H9 (cell line): ENCODE measurements around the gene CALHM1. TPM values are rescaled to one million over a fixed set of nuclear protein-coding genes. Genes with fewer than 3 reads are reported as not detected.
A peak's percentile ranks its signal among the peaks of the same experiment; 100 is the strongest.

ENCODE experiments used
- DNase-seq: peaks from one replicate; pipeline ENCODE4 v3.0.0-alpha.2; 2017
- H2AFZ ChIP-seq: one replicate; pipeline ENCODE4 v1.6.1; 2013; ENCODE audit warnings: mild to moderate bottlenecking, low read length, control low read depth, moderate library complexity
- H2AK5ac ChIP-seq: 2 replicates; pipeline ENCODE4 v1.6.1; 2013; ENCODE audit warnings: low read length, control low read depth, mixed read lengths; ENCODE audit not compliant: insufficient read length
- H2BK120ac ChIP-seq: one replicate; pipeline ENCODE4 v1.6.1; 2013; ENCODE audit warnings: low read depth, mild to moderate bottlenecking, low read length, control low read depth, inconsistent platforms; ENCODE audit not compliant: poor library complexity, severe bottlenecking
- H2BK12ac ChIP-seq: 2 replicates; pipeline ENCODE4 v1.6.1; 2013; ENCODE audit warnings: low read length, control low read depth, mixed read lengths, low read depth; ENCODE audit not compliant: insufficient read length
- H2BK15ac ChIP-seq: 2 replicates; pipeline ENCODE4 v1.6.1; 2013; ENCODE audit warnings: low read depth, low read length, control low read depth
- H2BK20ac ChIP-seq: one replicate; pipeline ENCODE4 v1.6.1; 2013; ENCODE audit warnings: low read depth, mild to moderate bottlenecking, low read length, control low read depth, inconsistent platforms; ENCODE audit not compliant: poor library complexity, severe bottlenecking
- H2BK5ac ChIP-seq: 2 replicates; pipeline ENCODE4 v1.6.1; 2013; ENCODE audit warnings: low read length, control low read depth, mixed read lengths; ENCODE audit not compliant: insufficient read length
- H3K14ac ChIP-seq: 2 replicates; pipeline ENCODE4 v1.6.1; 2013; ENCODE audit warnings: low read length, control low read depth; ENCODE audit not compliant: insufficient read depth
- H3K18ac ChIP-seq: 2 replicates; pipeline ENCODE4 v1.6.1; 2013; ENCODE audit warnings: low read depth, mild to moderate bottlenecking, mixed read lengths, low read length, control low read depth; ENCODE audit not compliant: insufficient read length
- H3K23ac ChIP-seq: 2 replicates; pipeline ENCODE4 v1.6.1; 2013; ENCODE audit warnings: low read length, control low read depth, mixed read lengths, low read depth; ENCODE audit not compliant: insufficient read length
- H3K23me2 ChIP-seq: 2 replicates; pipeline ENCODE4 v1.6.1; 2013; ENCODE audit warnings: low read depth, mild to moderate bottlenecking, mixed read lengths, low read length, control low read depth; ENCODE audit not compliant: insufficient read length, poor library complexity, severe bottlenecking
- H3K27ac ChIP-seq: 2 replicates; pipeline ENCODE4 v1.5.1; 2013; ENCODE audit warnings: low read length, control low read depth, mixed read lengths, low read depth; ENCODE audit not compliant: insufficient read length
- H3K27me3 ChIP-seq: 2 replicates; pipeline ENCODE4 v1.6.1; 2013; ENCODE audit warnings: low read length, control low read depth, inconsistent platforms; ENCODE audit not compliant: insufficient read depth
- H3K4ac ChIP-seq: 2 replicates; pipeline ENCODE4 v1.6.1; 2013; ENCODE audit warnings: low read depth, mild to moderate bottlenecking, control low read depth, inconsistent platforms, low read length, moderate library complexity
- H3K4me1 ChIP-seq: 2 replicates; pipeline ENCODE4 v1.6.1; 2013; ENCODE audit warnings: low read length, control low read depth, inconsistent platforms; ENCODE audit not compliant: insufficient read depth
- H3K4me2 ChIP-seq: 2 replicates; pipeline ENCODE4 v1.6.1; 2013; ENCODE audit warnings: low read length, control low read depth, mixed read lengths; ENCODE audit not compliant: insufficient read length, insufficient read depth
- H3K56ac ChIP-seq: 2 replicates; pipeline ENCODE4 v1.6.1; 2013; ENCODE audit warnings: low read depth, mild to moderate bottlenecking, mixed read lengths, low read length, control low read depth; ENCODE audit not compliant: insufficient read length
- H3K79me1 ChIP-seq: 2 replicates; pipeline ENCODE4 v1.6.1; 2013; ENCODE audit warnings: low read depth, mild to moderate bottlenecking, moderate library complexity, low read length, control low read depth, inconsistent platforms; ENCODE audit not compliant: insufficient read depth, poor library complexity, severe bottlenecking
- H3K79me2 ChIP-seq: 2 replicates; pipeline ENCODE4 v1.6.1; 2013; ENCODE audit warnings: low read length, control low read depth, inconsistent platforms; ENCODE audit not compliant: insufficient read depth
- H3K9ac ChIP-seq: 2 replicates; pipeline ENCODE4 v1.6.1; 2013; ENCODE audit warnings: low read length, control low read depth, mixed read lengths; ENCODE audit not compliant: insufficient read length; ENCODE audit errors: extremely low read depth
- H3K9me3 ChIP-seq: one replicate; pipeline ENCODE4 v1.6.1; 2013; ENCODE audit warnings: low read depth, low read length, inconsistent platforms; ENCODE audit not compliant: control insufficient read depth
- H3T11ph ChIP-seq: one replicate; pipeline ENCODE4 v1.6.1; 2013; ENCODE audit warnings: mild to moderate bottlenecking, low read length, control low read depth, inconsistent platforms
- H4K20me1 ChIP-seq: one replicate; pipeline ENCODE4 v1.6.1; 2013; ENCODE audit not compliant: control insufficient read depth, insufficient read length, insufficient read depth
- H4K5ac ChIP-seq: 2 replicates; pipeline ENCODE4 v1.6.1; 2013; ENCODE audit warnings: low read depth, mild to moderate bottlenecking, mixed read lengths, low read length, control low read depth; ENCODE audit not compliant: insufficient read length
- H4K8ac ChIP-seq: replicated peaks from 2 replicates; pipeline ENCODE4 v1.6.1; 2013; ENCODE audit warnings: low read length, control low read depth, mixed read lengths, low read depth; ENCODE audit not compliant: insufficient read length
- H4K91ac ChIP-seq: 2 replicates; pipeline ENCODE4 v1.6.1; 2013; ENCODE audit warnings: low read depth, mild to moderate bottlenecking, moderate library complexity, mixed read lengths, low read length, control low read depth; ENCODE audit not compliant: insufficient read length
- H3K27ac Mint-ChIP-seq, 3 experiments: 2 replicates in 2 of 3; 3 replicates in 1 of 3; pipeline ENCODE4 v1.8.0; 2020 to 2021; ENCODE audit warnings: mixed read lengths in 3 of 3, mild to moderate bottlenecking in 1 of 3, moderate library complexity in 1 of 3
- H3K27me3 Mint-ChIP-seq: 2 replicates; pipeline ENCODE4 v1.8.0; 2021; ENCODE audit warnings: low read depth, mild to moderate bottlenecking, moderate library complexity, mixed read lengths
- H3K36me3 Mint-ChIP-seq, 3 experiments: 2 replicates in 2 of 3; 3 replicates in 1 of 3; pipeline ENCODE4 v1.8.0; 2020 to 2021; ENCODE audit warnings: low read depth in 3 of 3, mixed read lengths in 3 of 3; ENCODE audit not compliant: insufficient read depth in 1 of 3
- H3K4me1 Mint-ChIP-seq, 2 experiments: 2 replicates each; pipeline ENCODE4 v1.8.0; 2020; ENCODE audit warnings: mixed read lengths in 2 of 2
- H3K4me3 Mint-ChIP-seq, 2 experiments: 2 replicates in 1 of 2; 3 replicates in 1 of 2; pipeline ENCODE4 v1.8.0; 2020 to 2021; ENCODE audit warnings: mild to moderate bottlenecking in 2 of 2, mixed read lengths in 2 of 2, moderate library complexity in 1 of 2
- H3K9me3 Mint-ChIP-seq, 2 experiments: 2 replicates in 1 of 2; 3 replicates in 1 of 2; pipeline ENCODE4 v1.8.0; 2020; ENCODE audit warnings: mild to moderate bottlenecking in 2 of 2, mixed read lengths in 2 of 2, moderate library complexity in 1 of 2
- WGBS: extraction: QIAGEN DNeasy Blood & Tissue Kit; methylation state at CpG from one replicate; pipeline ENCODE4 v1.1.7; 2013; ENCODE audit warnings: missing lambda C conversion rate, low lambda C conversion rate, mixed read lengths; ENCODE audit not compliant: insufficient read length; ENCODE audit errors: extremely low coverage; 5-methylcytosine and 5-hydroxymethylcytosine counted together
- total RNA-seq: library from RNA; stranded (reverse); gene quantifications from 2 replicates; pipeline ENCODE4 v1.2.1, GENCODE V29; 2021
- TF ChIP-seq, protein P1 (sequence below): fragments of 200-600 bp; sonication (generic); conservative IDR thresholded peaks from 3 replicates; pipeline ENCODE4 v1.8.0; 2021; ENCODE audit warnings: antibody characterized with exemption, mild to moderate bottlenecking

The CALHM1 gene
- total RNA-seq, 1 experiment from 2014 or later: 0.13 TPM

- no peak overlapping the region for H3K56ac ChIP-seq
- H3K79me1 ChIP-seq: no peaks in the 10 kb centered on the region
- no peaks in the 10 kb centered on the region for H3K23me2 ChIP-seq
- no peak overlapping the region for H4K5ac ChIP-seq
- no peaks in the 10 kb centered on the region for H3K27me3 ChIP-seq
- H4K20me1 ChIP-seq: no peaks in the 10 kb centered on the region
- Mint-ChIP-seq H3K4me1 (peaks cover 0 to 3% of the 10 kb centered on the region in 2 experiments; a peak in 1 of 4 replicates), H3K9me3 (no peaks in the 10 kb centered on the region), H3K4me3 (no peak overlapping the region), H3K27me3 (no peaks in the 10 kb centered on the region), H3K27ac (peak overlapping the region; percentile 34 to 72 (median 68); a peak in 4 of 7 replicates), H3K36me3 (peaks cover 64 to 94% (median 89%) of the 10 kb centered on the region in 3 experiments; a peak in 6 of 7 replicates)
- H2BK120ac ChIP-seq: no peak overlapping the region
- H2AK5ac ChIP-seq: no peak overlapping the region
- no peak overlapping the region for H3T11ph ChIP-seq
- no peak overlapping the region for H2AFZ ChIP-seq
- H2BK12ac ChIP-seq: no peak overlapping the region
- H3K27ac ChIP-seq: no peak overlapping the region
- H3K4ac ChIP-seq: no peak overlapping the region
- no peak for DNase-seq
- no CpG with 5 or more reads among the region's 4 CpGs for WGBS
- no peak overlapping the region for H2BK15ac ChIP-seq
- H4K8ac ChIP-seq: no peak overlapping the region
- no peak overlapping the region for H2BK5ac ChIP-seq
- TF ChIP-seq, protein P1, sequence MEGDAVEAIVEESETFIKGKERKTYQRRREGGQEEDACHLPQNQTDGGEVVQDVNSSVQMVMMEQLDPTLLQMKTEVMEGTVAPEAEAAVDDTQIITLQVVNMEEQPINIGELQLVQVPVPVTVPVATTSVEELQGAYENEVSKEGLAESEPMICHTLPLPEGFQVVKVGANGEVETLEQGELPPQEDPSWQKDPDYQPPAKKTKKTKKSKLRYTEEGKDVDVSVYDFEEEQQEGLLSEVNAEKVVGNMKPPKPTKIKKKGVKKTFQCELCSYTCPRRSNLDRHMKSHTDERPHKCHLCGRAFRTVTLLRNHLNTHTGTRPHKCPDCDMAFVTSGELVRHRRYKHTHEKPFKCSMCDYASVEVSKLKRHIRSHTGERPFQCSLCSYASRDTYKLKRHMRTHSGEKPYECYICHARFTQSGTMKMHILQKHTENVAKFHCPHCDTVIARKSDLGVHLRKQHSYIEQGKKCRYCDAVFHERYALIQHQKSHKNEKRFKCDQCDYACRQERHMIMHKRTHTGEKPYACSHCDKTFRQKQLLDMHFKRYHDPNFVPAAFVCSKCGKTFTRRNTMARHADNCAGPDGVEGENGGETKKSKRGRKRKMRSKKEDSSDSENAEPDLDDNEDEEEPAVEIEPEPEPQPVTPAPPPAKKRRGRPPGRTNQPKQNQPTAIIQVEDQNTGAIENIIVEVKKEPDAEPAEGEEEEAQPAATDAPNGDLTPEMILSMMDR: no peak
- H3K9me3 ChIP-seq: no peaks in the 10 kb centered on the region
- no peak overlapping the region for H3K23ac ChIP-seq
- no peak overlapping the region for H3K18ac ChIP-seq
- H3K4me2 ChIP-seq: no peak overlapping the region
- no peak overlapping the region for H3K9ac ChIP-seq
- no peak overlapping the region for H2BK20ac ChIP-seq
- H3K4me1 ChIP-seq: no peaks in the 10 kb centered on the region
- no peaks in the 10 kb centered on the region for H3K79me2 ChIP-seq
- H4K91ac ChIP-seq: no peak overlapping the region
- no peak overlapping the region for H3K14ac ChIP-seq
Measured at GRCh38 chr10:103439776-103440175, 18.9 kb downstream of the CALHM1 start.
